Spleen (tissue), 7 donors: Measurements from ENCODE around the gene ACOT11.

Experiments used
- POLR2A ChIP-seq, 3 donors: fragments of 450-650 bp; IDR thresholded peaks; one replicate each; pipeline ENCODE4 v1.5.1; 2017; ENCODE audit warnings: antibody characterized with exemption in 3 of 3, mild to moderate bottlenecking in 1 of 3
- POLR2AphosphoS5 ChIP-seq, 3 donors: sonication (generic); formaldehyde crosslinking; IDR thresholded peaks; one replicate each; pipeline ENCODE4 v1.5.1; 2017; ENCODE audit warnings: antibody characterized with exemption in 3 of 3
- TF ChIP-seq, protein P1 (sequence below), 11 experiments: fragments of 200-600 bp in 7 of 11; fragments of 450-650 bp in 4 of 11; sonication (generic) in 4 of 11; IDR thresholded peaks in 8 of 11; conservative IDR thresholded peaks in 3 of 11; 1 replicate in 7 of 11; 2 replicates in 4 of 11; pipeline versions ENCODE4 v1.4.0 to v1.8.0; 2016 to 2021; ENCODE audit warnings: antibody characterized with exemption in 11 of 11, inconsistent platforms in 4 of 11, mild to moderate bottlenecking in 1 of 11
- donor health status: DM: no; HTN: no; CAD: no; lungs with moderate emphysema.
- donor health status: DM: no; HTN: no; CAD: no.
- donor health status: DM: no; HTN: no; CAD: no.

DNA sequence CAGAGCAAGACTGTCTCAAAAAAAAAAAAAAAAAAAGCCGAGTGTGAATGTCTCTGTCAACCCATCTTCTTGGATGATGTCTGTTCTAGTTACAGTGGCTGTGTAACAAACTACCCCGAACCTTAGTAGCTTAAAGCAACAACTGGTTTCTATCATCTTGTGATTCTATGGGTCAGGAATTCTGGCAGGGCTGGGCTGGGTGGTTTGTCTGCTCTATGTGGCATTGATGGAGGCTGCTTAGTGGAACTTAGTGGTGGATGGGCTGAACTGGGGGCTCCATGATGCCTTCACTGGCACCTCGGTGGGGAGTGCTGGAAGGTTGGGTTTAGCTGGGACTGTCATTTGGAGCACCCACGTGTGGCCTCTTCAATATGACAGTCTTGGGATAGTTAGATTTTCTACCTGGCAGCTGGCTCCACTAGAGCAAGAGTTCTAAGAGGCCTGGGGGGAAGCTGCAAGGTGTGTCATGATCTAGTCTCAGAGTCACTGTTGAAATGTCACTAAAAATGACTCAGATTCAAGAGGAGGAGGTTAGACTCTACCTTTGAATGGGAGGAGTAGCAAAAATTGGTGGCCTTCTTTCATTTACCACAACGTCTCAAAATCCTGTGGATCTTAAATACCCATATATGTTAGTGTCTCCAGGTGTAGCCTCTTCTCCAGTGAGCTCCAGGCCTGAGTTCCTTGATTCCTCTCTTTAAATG is 18.6 kb downstream of the ACOT11 start:
- TF ChIP-seq POLR2A (IDR thresholded peaks at IDR 0.05), result no peak
- TF ChIP-seq, protein P1, sequence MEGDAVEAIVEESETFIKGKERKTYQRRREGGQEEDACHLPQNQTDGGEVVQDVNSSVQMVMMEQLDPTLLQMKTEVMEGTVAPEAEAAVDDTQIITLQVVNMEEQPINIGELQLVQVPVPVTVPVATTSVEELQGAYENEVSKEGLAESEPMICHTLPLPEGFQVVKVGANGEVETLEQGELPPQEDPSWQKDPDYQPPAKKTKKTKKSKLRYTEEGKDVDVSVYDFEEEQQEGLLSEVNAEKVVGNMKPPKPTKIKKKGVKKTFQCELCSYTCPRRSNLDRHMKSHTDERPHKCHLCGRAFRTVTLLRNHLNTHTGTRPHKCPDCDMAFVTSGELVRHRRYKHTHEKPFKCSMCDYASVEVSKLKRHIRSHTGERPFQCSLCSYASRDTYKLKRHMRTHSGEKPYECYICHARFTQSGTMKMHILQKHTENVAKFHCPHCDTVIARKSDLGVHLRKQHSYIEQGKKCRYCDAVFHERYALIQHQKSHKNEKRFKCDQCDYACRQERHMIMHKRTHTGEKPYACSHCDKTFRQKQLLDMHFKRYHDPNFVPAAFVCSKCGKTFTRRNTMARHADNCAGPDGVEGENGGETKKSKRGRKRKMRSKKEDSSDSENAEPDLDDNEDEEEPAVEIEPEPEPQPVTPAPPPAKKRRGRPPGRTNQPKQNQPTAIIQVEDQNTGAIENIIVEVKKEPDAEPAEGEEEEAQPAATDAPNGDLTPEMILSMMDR (IDR thresholded peaks at IDR 0.05 in 8 of 11, conservative IDR thresholded peaks at IDR 0.05 in 3 of 11), result no peak
- no peak for TF ChIP-seq POLR2AphosphoS5 (IDR thresholded peaks at IDR 0.05)
